Suprapubic skin (tissue), 3 donors: ENCODE measurements around the gene LGALS1.

Source experiments
- CTCF ChIP-seq, 2 donors: fragments of 200-600 bp in 1 of 2; fragments of 450-650 bp in 1 of 2; sonication (generic) in 1 of 2; IDR thresholded peaks; one replicate each; pipeline ENCODE4 v1.5.1; 2016 to 2019; ENCODE audit warnings: antibody characterized with exemption in 2 of 2, mild to moderate bottlenecking in 1 of 2, moderate library complexity in 1 of 2
- POLR2A ChIP-seq, 2 donors: fragments of 450-650 bp; IDR thresholded peaks; one replicate each; pipeline ENCODE4 v1.6.1; 2017; ENCODE audit warnings: antibody characterized with exemption in 2 of 2, mild to moderate bottlenecking in 2 of 2, moderate library complexity in 2 of 2

- TF ChIP-seq CTCF (IDR thresholded peaks at IDR 0.05) = no peak
- no peak for TF ChIP-seq POLR2A (IDR thresholded peaks at IDR 0.05)
Measured at GRCh38 chr22:37703906-37704305, 28.5 kb downstream of the LGALS1 start.
